Eye (tissue), 1 donor: ENCODE results near the gene ADGRG1.

Source experiments
- DNase-seq: peaks from one replicate; pipeline ENCODE4 v3.0.0-alpha.2; 2015

Gene ADGRG1

DNA sequence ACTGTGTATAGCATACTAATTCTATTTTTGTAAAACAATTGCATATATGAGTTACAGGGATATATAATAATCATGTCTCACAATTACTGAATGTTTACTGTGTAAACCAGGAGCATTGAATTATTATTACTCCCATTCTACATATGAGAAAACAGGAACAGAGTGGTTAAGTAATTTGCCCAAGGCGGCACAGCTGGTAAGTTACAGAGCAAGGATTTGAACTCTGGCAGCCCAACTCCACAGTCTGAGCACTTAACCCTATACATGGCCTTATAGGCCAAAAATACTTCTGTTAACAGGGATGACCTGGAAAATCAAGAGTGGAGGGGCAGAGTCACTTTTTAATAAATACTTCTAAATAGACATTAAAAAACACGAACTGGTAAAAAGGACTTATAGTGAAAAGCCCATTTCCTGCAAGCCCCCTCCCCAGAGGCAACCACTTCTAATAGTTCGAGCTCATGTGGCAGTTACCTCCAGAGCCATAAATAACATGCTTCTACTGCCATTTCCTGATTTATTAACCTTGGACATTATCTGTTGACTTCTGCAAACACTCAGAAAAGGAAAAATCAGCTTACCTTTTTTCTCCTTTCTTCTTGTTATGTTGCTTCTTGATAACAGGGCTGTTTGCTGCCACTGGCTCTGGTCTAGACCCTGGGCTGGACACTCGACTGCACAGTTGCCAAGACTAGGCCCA is 22.1 kb upstream of the ADGRG1 start:
- no peak for DNase-seq

DNA sequence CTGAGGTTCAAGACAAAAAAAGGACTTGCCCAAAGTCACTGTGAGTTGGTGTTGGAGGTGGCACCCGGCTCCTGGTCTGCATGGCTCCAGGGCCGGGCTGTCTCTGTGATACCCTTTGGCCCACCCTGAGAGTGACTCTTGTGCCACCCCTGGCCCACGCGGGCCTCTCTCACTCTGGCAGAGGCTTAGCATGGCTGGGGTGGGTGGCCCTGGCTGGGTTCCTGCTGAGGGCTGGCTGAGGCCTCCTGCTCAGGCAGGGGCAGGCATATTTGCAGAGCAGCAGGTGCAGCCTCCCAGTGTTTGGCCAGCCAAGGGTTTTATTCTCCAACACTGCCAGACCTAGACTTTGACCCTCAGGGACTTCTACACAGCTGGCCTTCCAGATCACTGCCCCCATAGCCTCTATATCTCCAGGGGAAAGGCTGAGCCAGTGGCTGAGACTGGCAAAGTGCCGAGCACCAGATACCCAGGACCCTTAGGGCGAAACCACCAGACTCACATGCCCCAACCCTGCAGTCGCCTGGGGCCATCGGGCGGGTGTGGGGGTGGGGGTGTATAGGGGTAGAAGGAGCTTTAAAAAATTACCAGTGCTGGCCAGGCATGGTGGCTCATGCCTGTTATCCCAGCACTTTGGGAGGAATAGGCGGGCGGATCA is 21.5 kb upstream of the ADGRG1 start:
- peak; percentile 66 for DNase-seq

GRCh38 chr16:57607676-57608461 is 20.6 kb upstream of the ADGRG1 start:
- DNase-seq = no peak

DNA sequence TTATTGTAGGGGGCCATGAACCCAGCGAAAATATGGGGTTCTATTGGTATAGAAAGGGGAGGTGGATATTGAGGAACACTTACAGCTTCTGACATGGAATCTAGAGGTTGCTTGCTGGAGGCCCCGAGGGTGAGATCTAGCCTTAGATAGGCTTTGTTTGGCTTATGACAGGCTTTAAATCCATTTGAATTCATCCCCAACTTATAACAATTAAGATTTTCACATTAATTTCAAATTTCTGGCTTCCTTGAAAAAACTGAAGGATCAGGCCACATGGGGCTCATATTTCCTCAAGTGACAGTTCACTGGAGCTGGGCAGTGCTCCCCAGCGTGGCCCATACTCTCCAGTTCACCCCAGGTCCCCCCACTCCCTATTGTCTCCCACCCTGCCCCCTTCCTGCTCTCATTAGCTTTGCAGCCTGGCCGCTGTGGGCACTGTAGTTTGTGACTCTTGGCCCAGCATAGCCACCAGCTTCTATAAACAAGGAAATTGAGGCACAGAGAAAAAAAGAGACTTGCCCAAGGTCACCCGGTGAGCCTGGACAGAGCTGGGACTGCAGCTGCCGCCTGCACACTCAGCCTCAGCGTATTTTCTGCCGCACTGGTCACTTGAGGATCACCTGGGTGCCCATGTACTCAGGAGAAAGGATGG is 19.8 kb upstream of the ADGRG1 start:
- DNase-seq = no peak

DNA sequence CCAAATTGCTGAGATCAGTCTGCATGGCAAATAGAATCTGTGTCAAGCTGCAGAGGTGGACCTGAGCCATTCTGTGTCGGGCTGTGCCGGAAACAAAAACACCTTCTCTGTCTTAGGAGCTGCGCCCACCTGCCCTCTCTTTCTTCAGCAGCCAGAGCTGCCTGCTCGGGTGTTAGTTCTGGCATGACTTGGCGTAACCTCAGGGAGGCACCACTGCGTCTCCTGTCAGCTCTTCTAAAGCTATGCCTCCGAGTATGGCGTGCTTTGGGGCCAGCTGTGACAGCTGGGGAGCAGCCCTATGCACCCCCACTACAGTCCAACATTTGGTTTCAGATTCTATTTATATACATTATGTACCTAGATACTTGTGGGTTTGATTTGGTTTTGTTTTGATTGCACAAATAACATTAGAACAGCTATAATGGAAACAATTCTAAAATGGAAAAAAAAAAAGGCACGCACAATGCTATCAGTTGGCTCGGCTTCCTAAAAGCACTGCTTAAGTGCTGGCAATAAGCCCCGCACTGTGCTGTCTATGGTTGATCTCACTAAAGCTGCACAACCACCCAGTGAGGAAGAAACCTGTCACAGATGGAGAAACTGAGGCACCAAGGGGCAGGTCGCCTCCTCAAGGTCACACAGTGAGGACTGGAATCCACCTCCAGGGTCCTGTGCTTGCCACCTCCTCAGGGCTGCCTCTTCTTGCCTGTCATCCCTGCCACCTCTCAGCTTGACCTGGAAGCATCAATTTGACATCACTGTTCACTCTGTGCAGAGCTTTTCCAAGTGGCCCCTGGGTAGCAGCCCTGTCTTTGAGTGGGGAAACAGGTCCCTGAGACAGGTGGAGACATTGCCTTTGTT is 18.7 kb upstream of the ADGRG1 start:
- DNase-seq = peak; percentile 50

GRCh38 chr16:57610611-57611010 is 17.8 kb upstream of the ADGRG1 start:
- no peak for DNase-seq

DNA sequence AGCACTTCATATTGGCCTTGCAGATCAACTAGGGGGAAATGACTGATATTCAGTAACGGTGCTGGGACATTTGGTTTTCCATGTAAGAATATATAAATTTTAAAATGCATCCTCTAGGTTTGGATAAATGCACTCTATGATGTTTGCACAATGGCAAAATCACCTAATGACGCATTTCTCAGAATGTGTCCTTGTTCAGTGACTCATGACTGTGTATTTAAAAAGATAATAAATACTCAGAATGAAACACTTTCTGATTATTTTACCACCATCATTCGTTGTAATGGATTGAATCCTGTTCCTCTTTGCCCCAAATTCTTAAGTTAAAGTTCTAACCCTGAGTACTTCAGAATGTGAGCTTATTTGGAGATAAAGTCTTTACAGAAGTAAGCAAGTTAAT is 17.2 kb upstream of the ADGRG1 start:
- DNase-seq = no peak

DNA sequence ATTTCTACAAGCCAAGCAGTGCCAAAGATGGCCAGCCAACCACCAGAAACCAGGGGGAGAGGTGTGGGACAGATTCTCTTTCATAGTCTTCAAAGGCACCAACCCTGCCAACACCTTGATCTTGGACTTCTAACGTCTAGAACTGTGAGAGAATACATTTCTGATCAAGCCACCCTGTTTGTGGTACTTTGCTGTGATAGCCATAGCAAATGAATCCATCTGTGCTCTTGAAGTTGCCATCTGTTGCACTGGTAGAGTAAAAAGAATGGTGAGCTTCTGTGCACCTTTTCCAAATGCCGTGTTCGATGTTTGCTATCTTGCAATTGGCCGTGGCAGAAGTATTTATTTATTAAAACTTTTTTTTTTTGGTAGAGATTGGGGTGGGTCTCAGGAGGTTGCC is 16.7 kb upstream of the ADGRG1 start:
- no peak for DNase-seq

DNA sequence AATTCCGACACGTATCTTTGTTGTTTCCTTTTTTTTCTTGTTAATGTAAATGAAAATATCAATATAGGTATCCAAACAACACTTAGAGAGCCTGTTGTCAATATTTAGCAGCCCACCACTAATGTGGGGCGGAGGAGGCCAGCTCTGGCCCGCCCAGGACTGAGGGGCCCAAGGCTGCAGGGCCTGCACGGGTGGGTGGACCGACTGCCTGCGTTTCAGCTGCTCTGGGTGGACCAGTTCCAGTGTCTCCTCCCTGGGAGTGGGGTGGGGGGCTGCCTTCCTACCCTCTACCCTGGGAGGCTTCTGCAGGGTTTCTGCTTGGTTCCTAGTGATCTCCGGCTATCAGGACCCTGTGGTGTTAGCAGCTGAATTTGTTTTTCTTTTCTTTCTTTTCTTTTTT is 15.9 kb upstream of the ADGRG1 start:
- DNase-seq = no peak

DNA sequence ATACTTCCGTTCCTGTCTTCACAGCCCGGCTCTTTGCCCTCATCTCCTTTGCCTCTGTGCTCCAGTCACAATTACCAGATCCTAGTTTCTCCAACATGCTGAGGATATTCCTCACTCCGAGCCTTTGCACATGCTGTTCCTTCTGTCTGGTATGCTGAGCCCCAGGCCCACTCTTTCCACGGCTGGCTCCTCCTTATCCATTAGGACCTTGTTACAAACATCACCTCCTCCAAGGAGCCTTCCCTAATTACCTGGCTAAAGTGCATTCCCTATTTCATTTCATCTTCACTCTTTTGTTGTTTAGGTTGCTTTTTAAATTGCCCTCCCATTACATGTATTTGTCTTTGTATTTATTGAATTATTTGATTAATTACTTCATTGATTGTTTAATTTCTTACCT is 14.9 kb upstream of the ADGRG1 start:
- DNase-seq = no peak

DNA sequence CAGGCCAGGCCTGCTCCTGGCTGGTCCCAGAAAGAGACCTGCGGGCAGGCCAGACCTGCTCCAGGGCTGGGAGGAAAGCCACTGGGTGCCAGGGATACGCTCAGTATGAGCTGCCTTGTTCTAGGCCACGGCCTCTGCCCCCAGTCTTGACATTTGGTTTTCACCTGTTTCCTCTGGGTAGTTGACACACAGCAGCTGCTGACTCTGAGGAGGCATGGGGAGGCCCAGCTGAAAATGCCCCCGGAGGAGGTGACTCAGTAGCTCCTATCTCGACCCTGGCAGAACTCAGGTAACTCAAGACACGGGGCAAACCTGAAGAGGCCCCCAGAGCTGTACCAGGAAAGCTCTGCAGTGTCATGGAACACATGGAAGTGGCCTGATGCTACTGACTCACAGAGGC is 13.9 kb upstream of the ADGRG1 start:
- DNase-seq = no peak

DNA sequence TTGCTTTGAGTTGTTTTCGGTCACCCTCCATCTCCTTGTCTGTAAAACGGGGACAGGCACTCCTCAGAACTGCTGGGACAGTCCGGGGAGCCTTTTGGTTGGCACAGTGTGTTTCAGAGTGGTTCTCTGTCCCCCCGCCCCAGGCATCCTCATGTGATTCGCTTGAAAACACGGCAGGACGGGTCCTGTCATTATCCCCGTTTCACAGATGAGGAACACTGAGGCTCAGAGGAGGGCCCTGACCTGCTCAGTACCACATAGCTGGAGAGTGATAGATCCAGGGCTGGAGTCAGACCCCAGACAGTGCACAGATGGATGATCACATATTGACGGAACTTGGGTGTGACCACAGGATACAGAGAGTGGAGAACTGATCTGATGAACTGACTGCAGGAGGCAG is 13.5 kb upstream of the ADGRG1 start:
- DNase-seq = no peak

DNA sequence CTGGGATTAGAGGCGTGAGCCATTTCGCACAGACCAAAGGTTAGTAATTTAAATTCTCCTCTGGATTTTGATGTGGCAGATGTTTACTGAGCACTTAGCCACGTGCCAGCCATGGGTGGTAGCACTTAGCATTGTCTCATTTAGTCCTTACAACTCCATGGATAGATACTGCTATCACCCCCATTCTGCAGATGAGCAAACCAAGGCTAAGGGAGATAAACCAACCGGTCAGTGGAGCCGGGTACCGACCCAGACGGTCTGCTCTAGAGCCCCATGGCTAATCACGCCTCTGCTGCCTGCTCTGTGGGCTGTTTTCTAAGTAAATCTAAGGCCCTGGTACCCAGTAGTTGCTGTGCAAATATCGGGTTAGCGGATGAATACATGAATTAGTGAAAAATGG is 12.6 kb upstream of the ADGRG1 start:
- DNase-seq = no peak

DNA sequence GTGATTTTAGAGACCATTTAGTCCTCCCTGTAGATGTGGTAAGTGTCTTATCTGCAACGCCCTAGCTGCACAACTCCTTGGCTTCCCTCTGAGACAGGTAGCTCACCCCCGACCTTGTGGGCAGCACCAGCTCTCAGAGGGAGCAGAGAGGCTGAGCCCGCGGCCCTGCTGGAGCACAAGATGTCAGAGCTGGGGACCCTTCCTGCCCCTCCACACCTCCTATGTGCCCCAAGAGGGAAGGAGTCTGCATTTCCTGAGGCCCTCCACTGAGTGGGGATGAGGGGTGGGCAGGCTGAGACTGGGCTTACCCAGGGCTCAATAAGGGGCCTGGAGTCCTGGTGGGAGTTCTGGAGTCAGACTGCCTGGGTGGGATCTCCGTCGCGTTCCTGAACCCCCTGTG is 12.2 kb upstream of the ADGRG1 start:
- DNase-seq = no peak

GRCh38 chr16:57616876-57617275 is 11.6 kb upstream of the ADGRG1 start:
- DNase-seq = no peak

DNA sequence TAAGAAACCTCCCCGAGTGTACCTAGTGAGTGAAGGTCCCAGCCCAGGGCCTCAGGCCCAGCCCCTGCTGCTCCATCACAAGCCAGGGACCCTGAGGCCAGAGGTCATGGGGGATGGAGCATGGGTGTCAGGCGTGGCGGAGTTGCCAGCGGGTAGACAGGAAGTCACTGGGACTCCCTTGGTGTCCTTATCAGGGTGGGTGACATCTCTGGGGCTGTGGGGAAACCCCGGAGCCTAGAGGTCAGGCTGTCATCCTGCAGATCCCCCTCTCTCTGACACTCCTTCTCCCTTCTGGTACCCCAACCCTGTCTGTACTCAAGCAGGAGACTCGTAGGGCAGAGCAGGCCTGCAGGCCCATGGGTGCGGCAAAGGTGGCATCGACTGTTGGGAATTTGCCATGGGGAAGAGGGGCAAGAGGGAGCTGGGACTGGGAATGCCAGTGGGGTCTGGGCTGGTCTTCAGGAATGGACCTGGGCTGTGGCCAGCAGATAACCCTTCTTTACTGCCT is 10.8 kb upstream of the ADGRG1 start:
- no peak for DNase-seq

GRCh38 chr16:57618296-57619132 is 9.9 kb upstream of the ADGRG1 start:
- DNase-seq = no peak

GRCh38 chr16:57619133-57619605 is 9.3 kb upstream of the ADGRG1 start:
- DNase-seq = no peak

DNA sequence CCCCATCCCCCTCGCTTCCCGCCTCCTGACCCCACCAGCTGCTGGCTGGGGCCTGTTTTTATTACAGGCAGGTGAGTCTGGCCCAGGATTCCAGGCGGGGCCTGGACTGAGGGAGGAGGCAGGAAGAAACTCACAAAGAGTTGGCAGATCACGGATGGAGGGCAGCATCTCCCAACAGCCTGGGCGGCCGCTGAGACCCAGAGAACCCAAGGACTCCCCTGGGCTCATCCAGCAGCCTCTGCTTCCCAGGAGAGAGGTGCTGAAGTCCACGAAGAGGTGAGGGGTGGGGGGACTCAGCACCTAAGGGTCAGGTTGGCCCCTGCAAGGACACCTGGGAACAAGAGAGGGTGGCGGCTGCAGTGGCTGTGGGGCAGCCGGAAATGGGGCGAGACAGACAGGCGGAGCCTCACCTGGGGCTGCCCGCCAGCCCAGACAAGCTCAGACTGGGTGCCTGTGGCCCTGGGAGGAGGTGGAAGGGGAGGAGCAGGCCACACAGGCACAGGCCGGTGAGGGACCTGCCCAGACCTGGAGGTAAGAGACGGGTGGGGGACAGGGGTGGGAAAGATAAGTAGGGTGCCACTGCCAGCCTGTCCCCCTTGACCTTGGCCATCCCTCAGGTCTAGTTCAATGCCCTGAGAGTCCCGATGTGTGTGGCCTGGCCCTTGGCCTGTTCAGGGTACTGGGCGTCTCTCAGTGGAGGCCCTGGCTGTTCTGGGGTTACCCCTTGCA is 8.7 kb upstream of the ADGRG1 start:
- no peak for DNase-seq
